Activated CD4-positive, CD25-positive, alpha-beta regulatory T cell treated with anti-CD3 and anti-CD28 coated beads, Interleukin-2, amount 50 U/mL, for 16 hours (primary cell): Measurements from ENCODE around the gene REV3L.
"Not testable (repeated sequence)": the region's sequence is repeated elsewhere in the genome, so short reads cannot be mapped to it uniquely, and the experiment has no call there.

ENCODE experiments used
- DNase-seq: peaks from one replicate; pipeline ENCODE4 v3.0.0-alpha.2; 2020; ENCODE audit warnings: low read depth, low spot score

REV3L gene

GRCh38 chr6:111300938-111301800, 181.8 kb downstream of the REV3L start:
- DNase-seq: not testable (repeated sequence)

GRCh38 chr6:111297776-111298175, 185.2 kb downstream of the REV3L start:
- no peak for DNase-seq

DNA sequence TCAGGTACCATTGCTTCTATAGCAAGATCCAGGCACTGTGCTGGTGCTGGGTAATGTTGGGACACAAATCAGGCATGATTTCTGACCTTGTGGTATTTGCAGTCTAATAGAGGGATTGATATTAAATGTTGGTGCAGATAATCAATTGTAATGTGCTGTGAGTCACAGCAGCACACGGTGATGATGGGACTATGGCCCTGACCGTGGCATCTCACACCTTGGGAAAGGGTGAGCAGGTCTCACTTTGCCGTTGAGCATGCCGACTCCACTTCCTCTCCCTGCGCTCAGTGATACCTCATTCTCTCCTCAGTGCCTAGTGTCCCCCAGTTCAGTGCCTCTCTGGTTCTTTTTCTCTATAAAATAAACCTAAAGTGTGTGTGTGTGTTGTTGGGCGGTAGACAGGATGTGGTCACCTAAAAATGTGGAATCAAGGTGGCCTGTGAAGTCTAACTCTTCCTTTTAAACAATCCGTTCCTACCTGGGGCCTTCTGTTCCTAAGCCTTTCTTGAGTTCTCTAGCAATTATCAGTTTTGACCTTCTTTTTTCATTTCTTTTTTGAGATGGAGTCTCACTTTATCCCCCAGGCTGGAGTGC, 188.5 kb downstream of the REV3L start:
- DNase-seq: no peak

DNA sequence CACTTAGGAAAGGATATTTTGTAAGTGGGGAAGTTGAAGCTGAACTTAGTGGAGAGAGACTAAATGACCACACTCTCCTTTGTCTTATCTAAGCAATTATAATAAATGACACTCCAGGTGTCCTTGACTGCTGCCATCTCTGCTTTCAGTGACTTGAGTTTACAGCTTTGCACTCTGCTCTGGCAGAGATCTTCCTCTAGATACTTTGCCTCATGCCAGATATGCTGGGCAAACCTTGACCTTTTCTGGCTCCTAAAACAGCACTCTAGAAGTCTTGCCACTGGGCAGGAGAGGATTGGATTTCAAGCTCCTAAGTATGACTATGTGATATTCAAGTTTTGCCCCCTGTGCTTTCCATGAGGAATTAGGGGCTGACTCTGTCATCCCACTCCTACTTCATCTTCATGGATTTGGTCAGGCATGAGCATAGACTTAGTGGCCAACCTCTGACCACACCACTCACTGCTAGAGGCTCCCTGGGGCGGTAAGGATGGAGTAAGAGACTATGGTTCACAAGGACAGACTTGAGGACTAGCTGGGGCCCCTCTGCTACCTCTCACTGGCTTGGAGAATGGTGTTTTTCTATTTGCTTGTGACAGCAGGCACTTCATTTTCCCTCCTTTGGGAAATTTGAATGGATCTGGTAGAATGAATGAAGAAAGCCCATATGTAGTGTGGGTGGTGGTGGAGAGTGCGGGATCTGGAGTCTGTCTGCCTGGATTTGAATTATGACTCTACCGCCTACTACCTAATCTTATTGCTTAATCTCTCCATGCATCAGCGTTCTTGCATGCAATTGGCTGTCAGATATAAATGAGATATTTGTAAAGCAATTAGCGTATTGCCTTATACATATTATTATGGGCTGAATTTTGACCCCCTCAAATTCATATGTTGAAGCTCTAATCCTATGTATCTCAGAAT, 191.4 kb downstream of the REV3L start:
- no peak for DNase-seq

DNA sequence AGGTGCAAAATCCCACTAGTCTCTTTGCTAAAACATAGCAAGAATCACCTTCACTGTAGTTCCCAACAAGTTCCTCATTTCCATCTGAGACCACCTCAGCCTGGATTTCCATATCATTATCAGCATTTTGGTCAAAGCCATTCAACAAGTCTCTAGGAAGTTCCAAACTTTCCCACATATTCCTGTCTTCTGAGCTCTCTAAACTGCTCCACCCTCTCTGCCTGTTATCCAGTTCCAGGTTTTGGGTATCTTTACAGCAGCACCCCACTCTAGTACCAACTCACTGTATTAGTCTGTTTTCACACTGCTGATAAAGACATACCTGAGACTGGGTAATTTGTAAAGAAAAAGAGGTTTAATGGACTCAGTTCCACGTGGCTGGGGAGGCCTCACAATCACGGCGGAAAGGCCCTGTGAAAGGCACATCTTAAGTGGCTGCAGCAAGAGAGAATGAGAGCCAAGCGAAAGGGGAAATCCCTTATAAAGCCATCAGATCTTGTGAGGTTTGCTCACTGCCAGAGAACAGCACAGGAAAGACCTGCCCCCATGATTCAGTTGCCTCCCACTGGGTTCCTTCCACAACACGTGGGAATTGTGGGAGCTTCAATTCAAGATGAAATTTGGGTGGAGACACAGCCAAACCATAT, 192.2 kb downstream of the REV3L start:
- DNase-seq: not testable (repeated sequence)

DNA sequence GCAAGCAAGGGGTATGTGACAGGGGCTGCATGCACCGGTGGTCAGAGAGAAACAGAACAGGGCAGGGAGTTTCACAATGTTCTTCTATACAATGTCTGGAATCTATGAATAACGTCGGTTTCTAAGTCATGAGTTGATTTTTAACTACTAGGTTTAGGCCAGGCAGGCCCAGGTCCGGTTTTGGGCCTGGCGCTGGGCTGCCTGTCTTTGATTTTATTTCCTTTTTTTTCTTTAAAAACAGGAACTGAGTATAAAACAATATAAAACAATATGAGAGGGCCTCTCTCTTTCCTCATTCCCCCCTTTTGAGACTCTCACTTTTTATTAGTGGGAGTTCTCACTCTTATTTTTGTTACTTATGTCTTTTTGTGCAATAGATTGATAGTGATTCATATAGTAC, 198.7 kb downstream of the REV3L start:
- not testable (repeated sequence) for DNase-seq

DNA sequence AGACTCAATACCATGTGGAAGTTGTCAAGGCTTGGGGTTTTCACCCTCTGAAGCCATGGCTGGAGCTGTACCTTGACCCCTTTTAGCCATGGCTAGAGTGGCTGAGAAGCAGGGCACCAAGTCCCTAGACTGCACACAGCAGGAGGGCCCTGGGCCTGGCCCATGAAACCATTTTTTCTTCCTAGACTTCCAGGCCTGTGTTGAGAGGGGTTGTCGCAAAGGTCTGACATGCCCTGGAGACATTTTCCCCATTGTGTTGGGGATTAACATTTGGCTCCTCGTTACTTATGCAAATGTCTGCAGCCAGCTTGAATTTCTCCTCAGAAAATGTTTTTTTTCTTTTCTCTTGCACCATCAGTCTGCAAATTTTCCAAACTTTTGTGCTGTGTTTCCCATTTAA, 199.3 kb downstream of the REV3L start:
- DNase-seq: no peak

- no peak for DNase-seq
Measured at GRCh38 chr6:111282515-111282914, 200.5 kb downstream of the REV3L start.

DNA sequence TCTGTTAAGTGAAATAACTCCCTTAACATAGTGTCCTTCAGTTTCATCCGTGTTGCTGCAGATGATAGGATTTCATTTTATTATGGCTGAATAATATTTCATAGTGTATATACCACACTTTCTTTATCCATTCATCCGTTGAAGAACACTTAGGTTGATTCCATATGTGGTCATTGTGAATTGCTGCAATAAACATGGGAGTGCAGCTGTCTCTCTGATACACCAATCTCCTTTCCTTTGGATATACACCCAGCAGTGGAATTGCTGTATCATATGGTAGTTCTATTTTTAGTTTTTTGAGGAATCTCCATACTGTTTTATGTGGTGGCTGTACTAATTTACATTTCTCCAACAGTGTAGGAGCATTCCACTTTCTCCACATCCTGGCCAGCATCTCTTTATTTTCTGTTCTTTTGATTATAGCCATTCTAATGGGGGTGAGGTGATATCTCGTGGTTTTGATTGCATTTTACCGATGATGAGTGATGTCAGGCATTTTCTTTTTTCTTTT, 202.5 kb downstream of the REV3L start:
- DNase-seq: no peak

- DNase-seq: no peak
Measured at GRCh38 chr6:111278731-111279130, 204.3 kb downstream of the REV3L start.

DNA sequence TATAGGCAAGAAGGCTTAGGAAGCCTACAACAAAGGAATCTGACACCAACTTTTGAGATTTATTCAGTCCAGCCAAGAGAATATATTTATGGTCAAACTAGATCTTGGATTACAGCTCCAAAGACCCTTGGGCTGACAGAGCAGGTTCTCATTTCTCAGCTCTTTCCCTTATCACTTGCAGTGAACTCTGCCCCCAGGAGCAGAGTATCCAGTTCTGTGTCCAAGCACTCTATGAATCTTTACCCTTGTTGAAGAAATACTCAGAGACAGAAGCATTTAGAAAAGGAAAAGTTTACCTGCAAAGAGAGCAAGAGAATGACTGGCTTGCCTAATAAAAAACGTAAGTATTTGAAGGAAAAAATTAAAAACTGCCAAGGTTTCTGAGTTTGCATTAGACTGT, 205.2 kb downstream of the REV3L start:
- no peak for DNase-seq

DNA sequence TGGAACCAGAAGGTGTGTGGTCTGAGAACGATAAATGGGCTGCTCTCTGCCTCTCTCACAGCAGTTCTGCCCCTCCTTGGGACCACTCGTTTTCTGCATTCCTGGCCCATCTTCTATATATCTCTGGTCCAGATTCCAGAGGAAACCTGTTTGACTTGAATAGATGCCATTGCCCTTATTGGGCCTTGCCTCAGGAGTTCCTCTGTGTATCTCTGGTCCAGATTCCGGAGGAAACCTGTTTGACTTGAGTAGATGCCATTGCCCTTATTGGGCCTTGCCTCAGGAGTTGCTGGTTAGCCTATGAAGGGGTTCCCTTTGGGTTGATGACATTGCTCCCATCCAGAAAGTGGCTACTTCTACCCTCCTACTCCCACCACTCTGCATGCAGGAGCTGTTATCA, 206.3 kb downstream of the REV3L start:
- no peak for DNase-seq

GRCh38 chr6:111276335-111276734, 206.7 kb downstream of the REV3L start:
- no peak for DNase-seq

DNA sequence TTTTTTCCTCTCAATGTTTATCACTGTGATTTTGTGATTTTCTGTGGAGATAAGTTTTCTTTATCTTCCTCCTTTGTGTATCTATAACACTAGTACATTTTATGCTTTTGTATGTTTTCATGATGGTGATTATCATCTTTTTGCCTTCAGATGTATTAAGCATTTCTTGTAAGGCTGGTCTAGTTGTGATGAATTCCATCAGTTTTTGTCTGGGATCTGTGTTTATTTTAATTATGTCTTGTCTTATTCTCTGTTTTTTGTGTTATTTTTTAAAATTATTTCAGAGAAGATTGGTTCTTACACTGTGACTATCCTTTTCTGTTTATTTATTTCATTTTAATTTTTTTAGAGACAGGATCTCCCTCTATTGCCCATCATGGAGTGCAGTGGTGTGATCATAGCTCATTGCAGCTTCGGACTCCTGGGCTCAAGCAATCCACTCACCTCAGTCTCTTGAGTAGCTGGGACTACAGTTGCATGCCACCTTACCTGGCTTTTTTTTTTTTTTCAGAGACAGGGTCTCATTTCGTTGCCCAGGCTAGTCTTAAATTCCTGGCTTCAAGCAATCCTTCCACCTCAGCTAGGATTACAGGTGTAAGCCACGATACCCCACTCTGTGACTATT, 208.3 kb downstream of the REV3L start:
- DNase-seq: no peak

GRCh38 chr6:111270121-111270520, 212.9 kb downstream of the REV3L start:
- no peak for DNase-seq

DNA sequence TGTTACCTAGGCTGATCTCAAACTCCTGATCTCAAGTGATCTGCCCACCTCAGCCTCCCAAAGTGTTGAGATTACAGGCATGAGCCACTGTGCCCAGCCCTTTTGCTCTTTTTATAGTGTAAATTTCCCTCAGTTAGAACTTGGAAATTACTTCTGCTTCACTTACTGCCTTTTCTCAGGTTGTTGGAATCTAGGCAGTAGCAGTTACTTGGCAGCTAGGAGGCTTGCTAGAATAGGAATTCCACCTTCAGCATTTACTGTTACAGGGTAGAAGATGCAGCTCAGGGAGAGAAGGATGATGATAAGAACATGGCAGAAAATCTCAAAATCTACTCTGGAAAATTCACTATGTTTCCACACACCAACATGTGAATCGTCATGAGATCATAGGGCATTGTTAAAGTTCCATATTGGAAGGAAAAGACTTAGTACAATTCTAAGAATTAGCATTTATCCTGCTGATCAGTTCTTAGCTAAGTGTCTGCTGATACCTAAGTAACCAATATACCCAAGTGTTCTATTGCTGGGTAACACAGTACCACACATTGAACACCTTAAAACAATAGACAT, 213.5 kb downstream of the REV3L start:
- no peak for DNase-seq

GRCh38 chr6:111267764-111268333, 215.2 kb downstream of the REV3L start:
- DNase-seq: no peak

DNA sequence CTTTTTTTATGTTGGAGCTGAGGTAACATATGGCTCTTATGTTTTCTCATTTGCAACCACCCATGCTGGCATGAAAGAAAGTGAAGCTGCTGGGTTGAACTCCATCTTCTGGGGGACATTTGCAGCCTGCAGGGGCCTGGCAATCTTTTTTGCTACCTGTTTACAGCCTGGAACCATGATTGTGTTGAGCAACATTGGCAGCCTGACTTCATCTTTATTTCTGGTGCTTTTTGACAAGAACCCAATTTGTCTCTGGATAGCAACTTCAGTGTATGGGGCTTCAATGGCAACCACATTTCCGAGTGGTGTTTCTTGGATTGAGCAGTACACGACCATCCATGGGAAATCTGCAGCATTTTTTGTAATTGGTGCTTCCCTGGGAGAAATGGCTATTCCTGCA, 216.7 kb downstream of the REV3L start:
- DNase-seq: no peak

- DNase-seq: no peak
Measured at GRCh38 chr6:111265842-111266241, 217.2 kb downstream of the REV3L start.

DNA sequence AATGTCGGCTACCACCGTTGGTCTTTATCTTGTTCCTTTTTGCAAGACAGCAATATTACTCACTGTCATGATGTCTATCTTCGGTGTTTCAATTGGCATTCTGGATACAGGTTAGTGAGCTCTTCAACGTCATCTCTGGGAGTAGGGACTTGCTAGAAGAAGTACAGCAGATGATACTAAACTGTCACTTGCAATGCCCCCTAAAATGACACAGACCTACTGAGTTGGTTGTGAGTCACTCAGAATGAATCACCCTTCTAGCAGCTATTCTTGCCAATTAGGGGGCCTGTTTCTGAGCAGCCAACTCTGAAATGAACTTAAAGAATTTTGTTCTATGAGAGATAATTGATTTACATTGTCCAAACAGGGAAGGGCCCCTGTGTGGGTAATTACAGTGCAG, 219.2 kb downstream of the REV3L start:
- DNase-seq: no peak
